ENCODE measurements around the gene DYRK3.

Gene DYRK3

DNA sequence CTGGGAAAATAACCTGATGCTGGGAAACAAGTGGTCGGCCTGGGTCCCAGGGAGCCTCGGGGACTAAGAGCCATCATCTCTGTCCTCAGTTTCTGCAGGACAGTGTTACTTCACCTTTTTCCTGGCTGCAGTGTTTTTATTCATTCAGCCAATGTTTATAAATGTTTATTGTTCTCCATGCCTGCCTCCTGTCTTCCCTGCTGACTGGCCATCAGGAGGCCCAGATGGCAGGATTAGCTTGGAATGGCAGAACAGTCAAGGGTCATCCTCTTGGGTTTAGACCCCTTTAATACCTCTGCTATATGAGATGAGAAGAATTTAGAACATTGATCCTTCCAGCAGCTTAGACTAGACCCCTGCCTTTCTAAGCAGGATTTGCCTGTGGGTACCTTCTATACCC lies 62.7 kb downstream of the DYRK3 start:
- no peaks in the 10 kb centered on the region for H3K27me3 ChIP-seq (ENCODE audit: insufficient read depth, poor library complexity, severe bottlenecking)
- ATAC-seq (ENCODE audit: low read depth) (no peak), DNase-seq (ENCODE audit: low spot score) (no peak)
- H3K4me3 ChIP-seq (ENCODE audit: severe bottlenecking): no peak overlapping the region
- peaks cover 5% of the 10 kb centered on the region; the same call in 1 of the 2 replicates for H3K36me3 ChIP-seq (ENCODE audit: low read depth)
- no peak overlapping the region for H3K27ac ChIP-seq (ENCODE audit: poor library complexity, severe bottlenecking)
- H3K9me3 ChIP-seq (ENCODE audit: severe bottlenecking): no peaks in the 10 kb centered on the region
- H3K4me1 ChIP-seq (ENCODE audit: insufficient read depth, poor library complexity, severe bottlenecking): peaks cover 3% of the 10 kb centered on the region
- TF ChIP-seq, protein P1, sequence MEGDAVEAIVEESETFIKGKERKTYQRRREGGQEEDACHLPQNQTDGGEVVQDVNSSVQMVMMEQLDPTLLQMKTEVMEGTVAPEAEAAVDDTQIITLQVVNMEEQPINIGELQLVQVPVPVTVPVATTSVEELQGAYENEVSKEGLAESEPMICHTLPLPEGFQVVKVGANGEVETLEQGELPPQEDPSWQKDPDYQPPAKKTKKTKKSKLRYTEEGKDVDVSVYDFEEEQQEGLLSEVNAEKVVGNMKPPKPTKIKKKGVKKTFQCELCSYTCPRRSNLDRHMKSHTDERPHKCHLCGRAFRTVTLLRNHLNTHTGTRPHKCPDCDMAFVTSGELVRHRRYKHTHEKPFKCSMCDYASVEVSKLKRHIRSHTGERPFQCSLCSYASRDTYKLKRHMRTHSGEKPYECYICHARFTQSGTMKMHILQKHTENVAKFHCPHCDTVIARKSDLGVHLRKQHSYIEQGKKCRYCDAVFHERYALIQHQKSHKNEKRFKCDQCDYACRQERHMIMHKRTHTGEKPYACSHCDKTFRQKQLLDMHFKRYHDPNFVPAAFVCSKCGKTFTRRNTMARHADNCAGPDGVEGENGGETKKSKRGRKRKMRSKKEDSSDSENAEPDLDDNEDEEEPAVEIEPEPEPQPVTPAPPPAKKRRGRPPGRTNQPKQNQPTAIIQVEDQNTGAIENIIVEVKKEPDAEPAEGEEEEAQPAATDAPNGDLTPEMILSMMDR (IDR thresholded peaks at IDR 0.05; ENCODE audit: poor library complexity, severe bottlenecking): no peak

Data from RWPE2 (cell line).